GM21717 (cell line): ENCODE measurements around the gene MAS1L.

Experiments
- ATAC-seq: cut with Tn5 transposase; IDR thresholded peaks from one replicate; pipeline ENCODE4 v1.9.1; 2021; ENCODE audit warnings: mild to moderate bottlenecking, moderate library complexity; ENCODE audit not compliant: unreplicated experiment

MAS1L gene

DNA sequence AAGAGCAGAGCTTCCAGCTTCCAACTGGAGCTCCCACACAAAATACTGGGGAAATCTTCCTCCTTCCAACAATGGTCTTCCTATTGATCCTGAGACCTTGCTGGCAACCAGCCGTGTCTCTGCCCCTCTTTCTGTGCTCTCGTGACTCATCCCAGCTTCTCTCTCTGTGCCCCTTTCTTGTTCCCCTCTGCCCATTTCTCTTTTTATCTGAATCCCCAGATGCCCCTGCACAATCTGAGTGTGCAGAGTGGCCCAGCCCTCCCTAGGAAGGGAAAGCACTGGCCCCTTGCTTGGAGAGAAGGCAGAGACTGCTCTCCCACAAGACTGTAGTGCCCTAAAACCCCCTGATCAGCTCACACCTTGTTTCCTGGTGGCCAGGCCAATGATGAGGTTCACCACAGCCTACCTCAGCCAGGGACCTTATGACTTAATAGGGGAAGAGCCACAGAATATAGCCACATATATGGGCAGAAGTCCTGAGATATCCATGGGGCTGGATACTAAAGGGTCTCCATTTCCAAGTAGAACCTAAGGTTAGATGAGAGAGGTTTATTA lies 23.1 kb upstream of the MAS1L start:
- no peak for ATAC-seq

DNA sequence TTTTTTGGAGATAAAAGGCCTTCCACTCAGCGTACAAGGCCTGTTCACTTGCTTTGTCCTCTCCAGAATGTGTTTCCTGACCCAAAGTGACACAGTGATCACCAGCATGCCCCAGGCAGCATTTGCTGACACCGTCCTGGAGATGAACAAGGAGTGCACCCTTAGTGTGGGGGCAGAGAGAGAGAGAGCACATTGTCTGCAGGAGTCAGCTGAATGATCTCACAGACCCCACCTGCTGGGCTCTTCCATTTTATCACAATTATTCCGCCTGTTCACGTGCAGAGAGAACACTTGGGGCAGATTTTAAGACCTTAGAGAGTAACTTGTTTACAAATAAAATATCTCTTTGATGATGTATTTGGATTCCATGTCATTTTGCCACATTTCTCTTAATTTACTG lies 22.4 kb upstream of the MAS1L start:
- no peak for ATAC-seq

DNA sequence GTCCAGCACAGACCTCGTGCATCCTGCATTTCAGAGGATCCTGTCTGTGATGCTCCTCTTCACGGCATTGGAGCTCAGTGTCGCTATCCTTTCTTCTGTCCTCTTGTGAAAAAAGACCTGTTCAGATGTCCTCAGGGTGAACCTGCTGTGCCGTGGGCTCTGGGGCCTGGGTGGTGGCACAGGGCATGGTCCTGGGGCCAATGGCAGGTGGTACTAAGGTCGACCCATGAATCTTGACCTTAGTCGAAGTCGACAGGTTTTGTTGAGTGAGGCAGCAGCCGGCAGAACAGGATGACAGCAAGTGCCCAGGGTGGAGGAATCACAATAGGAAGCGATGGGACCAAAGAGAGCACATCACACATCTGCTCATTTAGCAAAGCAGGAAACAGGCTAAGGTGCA lies 22.0 kb upstream of the MAS1L start:
- no peak for ATAC-seq

DNA sequence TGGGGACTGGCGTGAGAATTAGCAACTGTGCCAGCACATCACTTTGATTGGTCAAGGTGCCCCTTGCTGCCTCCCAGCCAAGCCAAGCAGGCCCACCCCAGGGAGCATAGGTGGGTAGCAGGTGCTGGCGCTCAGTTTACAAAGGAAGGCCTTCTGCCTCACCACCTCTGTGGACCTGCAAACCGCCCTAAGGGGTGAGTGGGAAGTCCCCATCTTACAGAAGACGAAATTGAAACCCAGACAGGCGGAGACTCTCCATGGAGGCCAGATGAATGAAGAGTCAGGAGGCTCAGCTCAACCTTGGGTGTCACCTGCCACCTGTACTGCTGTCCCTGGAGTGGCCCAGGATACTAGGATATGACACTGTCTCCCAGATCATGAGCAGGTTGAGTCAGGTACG lies 21.5 kb upstream of the MAS1L start:
- ATAC-seq, result peak; percentile 85

DNA sequence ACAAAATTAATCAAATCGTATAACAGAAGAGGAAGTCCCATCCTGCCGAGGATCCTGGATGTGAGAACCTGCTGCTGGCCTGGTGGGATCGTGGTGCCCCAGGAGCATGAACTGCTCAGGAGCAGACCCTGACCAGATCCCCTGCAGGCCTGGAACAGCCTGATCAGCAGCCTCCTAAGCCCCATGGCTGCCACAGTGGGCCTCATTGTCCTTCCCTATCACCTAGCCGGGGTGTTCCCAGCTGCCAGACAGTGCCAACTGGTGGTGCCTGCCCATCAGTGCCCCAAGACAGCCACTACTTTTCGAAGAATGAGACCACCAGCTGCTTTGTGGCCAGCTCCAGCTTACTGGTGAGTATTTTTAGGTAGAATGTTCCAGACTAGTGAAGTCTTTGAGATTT lies 19.6 kb upstream of the MAS1L start:
- ATAC-seq, result no peak

DNA sequence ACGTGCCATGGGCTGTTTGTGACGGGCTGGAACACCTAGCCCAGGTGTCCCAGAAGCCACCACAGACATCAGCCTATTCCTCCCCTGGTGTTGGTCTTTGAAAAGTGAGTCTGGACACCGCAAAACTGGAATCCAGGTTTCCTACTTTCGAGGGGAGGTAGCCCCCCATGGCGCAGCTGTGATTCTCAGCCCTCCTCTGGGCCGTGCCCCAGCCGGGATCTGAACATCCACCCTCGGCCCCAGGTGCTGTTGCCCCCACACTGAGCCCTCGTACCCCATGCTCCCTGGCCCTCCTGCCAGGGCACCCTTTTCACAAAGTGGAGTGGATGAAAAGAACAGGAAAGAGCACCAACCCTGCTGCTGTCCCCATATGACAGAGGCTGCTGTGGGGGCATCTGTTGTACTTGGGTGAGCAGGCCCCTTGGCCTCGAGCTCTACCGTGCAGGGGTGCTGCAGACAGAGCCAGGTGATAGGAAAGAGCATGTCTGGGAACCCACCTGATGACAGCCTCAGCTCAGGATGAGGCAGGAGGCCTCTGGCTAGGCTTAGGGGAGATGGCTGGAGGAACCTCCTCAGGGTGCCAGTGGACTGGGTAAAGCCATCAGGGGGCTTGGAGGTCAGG lies 18.8 kb upstream of the MAS1L start:
- no peak for ATAC-seq

DNA sequence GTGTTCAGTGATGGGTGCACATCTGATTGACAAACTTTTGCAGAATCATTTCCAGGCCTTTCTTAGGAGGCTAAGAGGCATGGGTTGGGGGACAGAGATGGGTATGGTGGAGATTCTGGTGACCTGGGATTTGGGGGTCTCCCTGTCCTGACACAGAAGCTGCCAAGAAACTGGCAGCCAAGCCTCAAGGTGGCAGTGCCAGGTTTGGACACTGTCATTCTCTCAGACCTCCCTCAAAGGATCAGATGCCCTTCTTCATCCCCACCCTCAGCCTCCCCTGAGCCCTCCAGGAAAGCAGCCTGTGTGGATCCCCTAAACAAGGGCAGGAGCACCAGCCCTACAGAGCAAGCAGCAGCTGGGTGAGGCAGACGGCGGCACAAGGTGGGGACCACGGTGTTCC lies 18.1 kb upstream of the MAS1L start:
- ATAC-seq, result no peak

DNA sequence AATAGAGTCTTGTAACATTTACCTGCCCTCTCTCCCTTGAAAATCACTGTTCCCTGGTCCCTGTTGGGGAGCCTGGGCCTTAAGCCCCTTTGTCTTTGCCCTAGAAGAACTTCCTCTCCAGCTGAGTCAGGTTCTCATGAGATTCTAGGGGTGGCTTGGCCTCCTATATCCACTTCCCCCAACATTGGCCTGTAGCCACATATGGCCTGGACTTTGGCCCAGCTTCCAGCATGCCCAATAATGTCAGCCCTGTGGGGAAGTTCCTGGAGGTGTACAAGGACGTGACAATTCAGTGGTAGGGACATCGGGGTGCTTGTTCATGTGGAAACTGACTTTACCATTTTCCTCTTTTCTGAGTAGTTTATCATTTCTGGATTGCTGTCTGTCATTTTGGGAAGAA lies 17.2 kb upstream of the MAS1L start:
- ATAC-seq, result no peak

DNA sequence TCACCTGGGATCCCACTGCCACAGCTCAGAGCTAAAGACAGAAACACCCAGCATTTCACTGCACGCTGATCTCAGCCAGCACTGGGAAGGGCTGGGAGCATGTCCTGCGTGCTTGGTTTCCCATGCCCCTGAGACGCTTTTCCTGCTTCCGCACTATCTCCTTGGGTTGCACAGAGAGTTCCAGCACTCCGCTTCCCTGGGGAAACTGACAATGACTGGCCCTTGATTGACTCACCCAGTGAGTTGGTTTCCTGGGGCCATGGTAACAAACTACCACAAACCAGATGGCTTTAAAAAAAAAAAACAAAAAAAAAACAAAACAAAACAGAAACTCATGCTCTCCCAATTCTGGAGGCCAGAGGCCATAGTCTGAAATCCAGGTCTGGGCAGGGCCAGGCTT lies 14.8 kb upstream of the MAS1L start:
- no peak for ATAC-seq

DNA sequence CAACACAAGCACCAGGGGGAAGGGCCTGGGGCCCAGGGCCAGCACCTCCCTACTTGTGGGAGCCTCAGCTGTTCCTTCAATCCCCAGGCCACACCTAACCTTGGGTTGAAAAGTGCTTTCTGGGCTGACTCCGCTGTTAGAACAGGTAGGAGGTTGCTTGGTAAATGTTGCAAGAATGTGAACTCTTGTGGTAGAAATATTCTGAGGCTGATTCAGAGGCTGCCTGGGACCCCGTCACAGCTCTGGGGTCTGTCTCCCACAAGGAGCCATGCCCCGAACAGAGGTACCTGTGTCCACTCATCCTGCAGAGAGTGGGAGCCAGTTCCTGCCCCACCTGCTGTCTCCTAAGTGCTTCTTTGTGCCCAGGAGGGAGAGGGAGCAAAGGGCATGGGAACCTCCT lies 14.4 kb upstream of the MAS1L start:
- ATAC-seq, result no peak

DNA sequence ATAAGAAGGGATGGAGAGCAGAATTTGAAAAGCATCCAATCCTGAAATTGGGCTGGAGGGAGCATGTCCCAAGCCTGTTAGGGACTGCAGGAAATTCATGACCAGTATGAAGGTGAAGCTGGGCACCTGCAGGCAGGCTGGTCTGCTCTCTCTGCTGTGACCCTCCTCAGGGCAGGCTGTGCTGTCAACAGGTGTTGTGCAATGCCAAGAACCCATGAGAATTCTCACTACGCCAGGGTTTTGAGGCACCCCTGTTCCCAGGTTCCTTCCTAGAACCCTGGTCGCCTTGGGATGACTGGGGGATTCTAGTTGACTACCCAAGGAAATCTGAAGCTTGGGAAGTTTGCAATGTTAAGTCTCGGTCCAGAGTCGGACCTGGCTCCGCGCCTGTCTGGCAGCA lies 13.3 kb upstream of the MAS1L start:
- no peak for ATAC-seq

DNA sequence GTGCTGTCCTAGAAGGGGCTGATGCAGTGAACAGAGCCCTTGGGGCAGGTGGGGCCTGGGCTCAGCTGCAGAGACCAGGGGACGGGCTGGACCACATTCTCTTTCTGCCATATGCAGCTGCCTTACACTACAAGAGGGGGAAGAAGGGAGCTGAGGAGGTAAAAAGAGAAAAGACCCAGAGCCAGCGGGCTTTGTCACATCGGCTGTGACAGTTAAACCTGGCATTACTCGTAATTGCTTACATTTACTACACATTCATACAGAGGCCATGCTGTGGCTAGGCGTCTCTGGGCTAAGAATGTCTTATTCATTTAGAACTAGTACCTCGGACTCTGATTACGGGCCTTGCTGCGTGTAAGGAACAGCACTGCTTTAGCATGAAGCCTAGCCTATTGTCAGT lies 12.8 kb upstream of the MAS1L start:
- ATAC-seq, result no peak

DNA sequence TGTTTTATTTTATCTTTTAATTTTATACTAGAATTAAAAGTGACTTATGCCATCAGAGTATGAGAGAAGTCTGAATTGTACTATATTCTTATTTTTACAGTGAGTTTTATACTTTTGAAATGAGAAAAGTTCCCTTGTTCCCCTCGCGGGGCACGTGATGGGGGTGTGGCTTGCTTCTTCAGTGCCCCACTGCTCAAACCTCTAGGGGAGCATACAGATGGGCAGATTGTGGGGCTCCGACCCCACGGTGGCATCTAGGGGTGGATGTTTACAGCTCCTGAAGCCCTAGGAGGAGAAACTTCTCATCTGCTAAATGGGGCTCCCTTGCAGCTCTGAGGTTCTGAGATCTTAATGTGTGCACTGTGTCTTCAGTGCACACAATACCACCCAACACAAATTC lies 11.9 kb upstream of the MAS1L start:
- ATAC-seq, result no peak

DNA sequence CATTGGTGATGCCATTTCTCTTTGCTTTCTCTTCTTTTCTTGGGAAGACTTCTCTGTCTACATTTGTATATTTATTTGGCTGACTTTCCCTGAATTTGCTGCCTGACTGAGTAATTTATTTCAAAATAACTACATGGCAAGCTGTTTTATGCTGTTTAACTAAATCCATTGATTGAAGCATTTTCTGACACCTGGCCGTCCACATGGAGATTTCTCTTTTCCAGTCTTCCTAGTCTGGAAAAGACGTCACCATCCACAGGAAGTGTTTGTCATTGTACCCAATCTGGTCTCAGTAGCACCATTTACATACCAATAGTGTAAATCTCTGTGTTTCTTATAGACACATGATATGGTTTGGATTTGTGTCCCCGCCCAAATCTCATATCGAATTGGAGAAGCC lies 9.2 kb upstream of the MAS1L start:
- ATAC-seq, result no peak

DNA sequence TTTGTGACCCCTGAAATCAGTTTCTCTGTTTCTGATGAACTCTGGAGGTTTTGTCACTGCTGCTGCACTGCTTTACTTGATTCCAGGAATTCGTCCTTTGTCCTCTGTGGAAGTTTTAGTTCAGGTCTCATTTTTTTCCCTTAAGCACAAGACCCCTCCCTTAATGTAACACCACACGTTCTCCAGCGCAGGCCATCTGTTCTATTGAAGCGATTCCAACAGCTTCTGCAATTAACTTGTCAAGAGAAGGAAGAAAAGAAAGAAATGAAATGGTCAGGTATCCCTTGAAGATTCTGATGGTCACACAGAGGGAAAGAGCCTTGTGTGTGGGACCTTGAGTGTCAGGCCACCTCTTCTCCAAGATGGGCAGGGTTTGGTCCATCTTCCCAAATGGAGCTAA lies 7.8 kb upstream of the MAS1L start:
- ATAC-seq, result no peak

DNA sequence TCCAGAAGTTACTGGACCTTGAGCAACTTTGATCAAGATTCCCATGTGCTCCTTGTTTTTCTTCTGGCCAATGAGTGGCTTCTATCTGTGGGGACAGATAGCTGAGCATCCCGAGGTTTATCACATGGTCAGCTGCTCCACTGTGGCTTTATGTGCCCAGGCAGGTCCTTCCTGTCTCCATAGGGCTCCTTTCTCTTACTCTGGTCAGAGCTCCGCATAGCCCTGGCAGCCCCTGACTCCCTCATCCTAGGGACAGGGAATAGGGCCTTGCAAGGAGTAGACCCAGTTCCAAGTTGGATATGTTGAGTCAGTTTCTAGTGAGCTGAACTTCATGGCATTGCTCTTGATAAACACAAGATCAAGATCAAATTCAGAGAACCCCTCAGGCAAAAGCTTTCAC lies 6.4 kb upstream of the MAS1L start:
- no peak for ATAC-seq

DNA sequence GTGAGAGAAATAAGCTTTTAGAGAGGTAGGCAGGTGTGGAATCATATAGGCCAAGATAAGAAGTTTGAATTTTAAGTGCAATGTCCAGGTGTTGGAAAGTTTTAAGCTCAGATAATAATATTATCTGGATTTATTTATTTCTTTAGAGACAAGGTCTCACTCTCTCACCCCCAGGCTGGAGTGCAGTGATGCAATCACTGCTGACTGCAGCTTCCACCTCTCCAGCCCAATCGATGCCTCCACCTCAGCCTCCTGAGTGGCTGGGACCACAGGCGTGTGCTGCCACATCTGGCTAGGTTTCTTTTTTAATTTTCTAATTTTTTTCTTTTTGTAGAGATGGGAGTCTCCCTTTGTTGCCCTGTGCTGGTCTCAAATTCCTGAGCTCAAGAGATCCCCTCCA lies 5.5 kb upstream of the MAS1L start:
- ATAC-seq, result no peak

DNA sequence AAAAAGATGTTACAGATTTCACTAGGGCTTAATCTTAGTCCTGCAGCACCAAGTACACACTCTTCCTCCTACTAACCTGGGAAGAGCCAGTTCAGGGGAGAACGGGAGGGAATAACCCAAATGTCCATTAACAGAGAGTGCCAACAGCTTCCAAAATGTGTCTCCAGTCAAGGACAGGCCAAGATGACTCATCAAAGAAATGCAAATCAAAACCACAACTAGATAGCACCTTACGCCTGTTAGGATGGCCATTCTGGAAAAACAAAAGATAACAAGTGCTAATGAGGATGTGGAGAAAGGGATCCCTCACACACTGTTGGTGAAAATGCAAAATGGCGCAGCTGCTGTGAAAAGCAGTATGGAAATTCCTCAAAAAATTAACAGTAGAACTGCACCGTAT lies 3.8 kb upstream of the MAS1L start:
- ATAC-seq, result no peak

DNA sequence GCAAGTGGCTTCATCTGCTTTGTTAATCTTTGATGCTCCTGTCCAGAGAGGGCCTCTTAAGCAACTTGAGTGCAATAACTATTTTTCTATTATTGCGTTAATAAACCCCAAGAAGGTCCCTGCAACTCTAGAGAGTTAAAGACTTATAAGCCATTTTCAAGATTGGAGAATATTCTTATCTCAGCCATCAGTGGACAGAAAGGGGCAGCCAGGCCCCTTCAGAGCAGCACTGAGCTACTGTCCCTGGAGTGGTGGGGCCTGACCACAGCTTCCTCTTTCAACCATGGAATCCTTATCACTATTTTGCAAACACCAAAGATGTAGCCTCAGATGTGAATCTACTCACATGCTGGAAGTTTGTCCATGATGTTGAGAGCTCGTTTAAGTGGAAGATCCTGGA lies 2.8 kb upstream of the MAS1L start:
- ATAC-seq, result no peak

DNA sequence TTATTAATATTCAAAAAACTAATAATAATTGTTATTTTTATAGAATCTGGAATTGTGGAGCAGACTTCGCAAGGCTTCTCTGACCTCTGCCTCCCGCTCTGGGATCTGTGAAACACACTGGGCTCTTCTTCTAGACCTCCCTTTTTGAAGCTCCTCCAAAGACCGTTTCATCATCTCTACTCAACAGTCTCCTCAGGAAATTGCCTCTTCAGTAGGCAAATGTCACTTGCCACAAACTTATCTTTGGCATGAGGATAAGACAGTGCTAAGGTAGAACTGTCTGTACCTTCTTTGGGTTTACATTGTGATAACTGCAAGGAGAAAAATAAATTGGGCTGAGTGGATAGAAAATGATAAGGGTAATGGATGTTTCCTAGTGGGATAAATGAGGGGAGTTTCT lies 2.3 kb upstream of the MAS1L start:
- no peak for ATAC-seq

DNA sequence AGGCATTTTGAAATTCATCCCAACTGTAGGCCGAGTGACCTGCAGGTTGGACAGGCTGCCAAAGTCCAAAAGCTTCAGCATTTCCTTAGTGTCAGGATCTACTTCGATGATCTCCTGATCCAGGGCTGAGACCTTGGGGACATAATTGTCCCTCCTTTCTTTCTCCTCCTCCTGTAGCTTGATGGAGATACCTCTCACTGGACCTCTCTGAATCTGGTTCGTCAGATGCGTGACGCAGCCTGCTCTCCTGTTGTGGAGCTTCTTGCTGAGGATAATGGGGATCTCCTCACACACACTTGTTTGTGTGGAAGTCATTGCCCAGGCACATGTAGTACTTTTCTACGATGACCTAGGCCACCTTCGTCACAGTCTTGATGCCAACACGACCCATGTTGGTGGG lies 1.5 kb upstream of the MAS1L start:
- no peak for ATAC-seq

DNA sequence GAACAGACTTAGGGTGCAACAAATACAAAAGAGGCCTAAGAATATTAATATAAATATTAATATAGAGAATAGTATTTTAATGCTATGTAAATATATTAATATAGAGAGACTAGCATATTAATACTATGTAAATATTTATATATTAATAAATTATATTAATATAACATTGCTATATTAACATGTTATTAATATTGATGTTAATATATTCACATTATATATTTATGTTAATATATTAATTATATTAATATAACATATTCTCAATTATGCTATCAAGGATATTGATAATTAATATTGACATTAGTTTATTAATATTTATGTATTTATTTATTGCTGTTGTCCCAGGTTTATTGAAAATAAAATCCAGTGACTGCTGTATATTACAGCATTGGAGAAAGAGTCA lies 1.1 kb upstream of the MAS1L start:
- no peak for ATAC-seq

DNA sequence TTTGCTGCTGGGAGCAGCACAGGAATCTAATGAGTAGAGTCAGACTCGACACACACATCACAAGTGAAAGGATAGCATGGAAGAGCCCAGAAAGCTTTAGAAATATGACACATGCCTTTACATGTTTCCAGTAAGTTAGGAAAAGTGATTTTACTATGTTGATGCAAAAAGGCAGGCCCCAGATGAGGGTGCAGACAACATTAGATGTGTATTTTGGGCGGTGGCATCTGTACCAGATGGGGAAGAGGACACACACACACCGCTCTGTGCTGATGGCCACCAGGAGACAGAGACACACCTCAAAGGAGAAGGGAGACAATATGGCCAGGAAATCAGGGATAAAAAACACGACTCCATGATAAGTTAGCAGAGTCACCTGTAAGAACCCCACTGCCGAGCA lies 625 bp downstream of the MAS1L start:
- ATAC-seq, result no peak
